ENCODE data around the gene IGFBP7. TPM values are rescaled to one million over a fixed set of nuclear protein-coding genes. Genes with fewer than 3 reads are reported as not detected.

The IGFBP7 gene
- total and polyA plus RNA-seq, 4 donors: 60.5 to 216 (median 205) TPM

DNA sequence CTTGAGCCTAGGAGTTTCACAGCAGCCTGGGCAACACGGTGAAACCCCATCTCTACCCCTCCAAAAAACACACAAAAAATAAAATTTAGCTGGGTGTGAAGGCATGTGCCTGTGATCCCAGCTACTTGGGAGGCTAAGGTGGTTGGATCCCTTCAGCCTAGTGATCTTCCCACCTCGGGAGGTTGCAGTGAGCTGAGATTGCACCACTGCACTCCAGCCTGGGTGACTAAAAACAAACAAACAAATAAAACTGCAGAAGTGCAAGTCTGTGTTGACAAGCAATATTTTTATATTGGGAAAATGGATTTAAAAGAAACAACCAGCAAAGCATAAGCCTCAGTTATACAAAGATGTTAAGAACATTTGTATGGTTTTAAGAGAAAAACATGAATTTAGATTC lies 46.1 kb downstream of the IGFBP7 start (continued):
- TF ChIP-seq, protein P1, sequence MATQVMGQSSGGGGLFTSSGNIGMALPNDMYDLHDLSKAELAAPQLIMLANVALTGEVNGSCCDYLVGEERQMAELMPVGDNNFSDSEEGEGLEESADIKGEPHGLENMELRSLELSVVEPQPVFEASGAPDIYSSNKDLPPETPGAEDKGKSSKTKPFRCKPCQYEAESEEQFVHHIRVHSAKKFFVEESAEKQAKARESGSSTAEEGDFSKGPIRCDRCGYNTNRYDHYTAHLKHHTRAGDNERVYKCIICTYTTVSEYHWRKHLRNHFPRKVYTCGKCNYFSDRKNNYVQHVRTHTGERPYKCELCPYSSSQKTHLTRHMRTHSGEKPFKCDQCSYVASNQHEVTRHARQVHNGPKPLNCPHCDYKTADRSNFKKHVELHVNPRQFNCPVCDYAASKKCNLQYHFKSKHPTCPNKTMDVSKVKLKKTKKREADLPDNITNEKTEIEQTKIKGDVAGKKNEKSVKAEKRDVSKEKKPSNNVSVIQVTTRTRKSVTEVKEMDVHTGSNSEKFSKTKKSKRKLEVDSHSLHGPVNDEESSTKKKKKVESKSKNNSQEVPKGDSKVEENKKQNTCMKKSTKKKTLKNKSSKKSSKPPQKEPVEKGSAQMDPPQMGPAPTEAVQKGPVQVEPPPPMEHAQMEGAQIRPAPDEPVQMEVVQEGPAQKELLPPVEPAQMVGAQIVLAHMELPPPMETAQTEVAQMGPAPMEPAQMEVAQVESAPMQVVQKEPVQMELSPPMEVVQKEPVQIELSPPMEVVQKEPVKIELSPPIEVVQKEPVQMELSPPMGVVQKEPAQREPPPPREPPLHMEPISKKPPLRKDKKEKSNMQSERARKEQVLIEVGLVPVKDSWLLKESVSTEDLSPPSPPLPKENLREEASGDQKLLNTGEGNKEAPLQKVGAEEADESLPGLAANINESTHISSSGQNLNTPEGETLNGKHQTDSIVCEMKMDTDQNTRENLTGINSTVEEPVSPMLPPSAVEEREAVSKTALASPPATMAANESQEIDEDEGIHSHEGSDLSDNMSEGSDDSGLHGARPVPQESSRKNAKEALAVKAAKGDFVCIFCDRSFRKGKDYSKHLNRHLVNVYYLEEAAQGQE (IDR thresholded peaks at IDR 0.05): no peak
- TF ChIP-seq, protein P2, sequence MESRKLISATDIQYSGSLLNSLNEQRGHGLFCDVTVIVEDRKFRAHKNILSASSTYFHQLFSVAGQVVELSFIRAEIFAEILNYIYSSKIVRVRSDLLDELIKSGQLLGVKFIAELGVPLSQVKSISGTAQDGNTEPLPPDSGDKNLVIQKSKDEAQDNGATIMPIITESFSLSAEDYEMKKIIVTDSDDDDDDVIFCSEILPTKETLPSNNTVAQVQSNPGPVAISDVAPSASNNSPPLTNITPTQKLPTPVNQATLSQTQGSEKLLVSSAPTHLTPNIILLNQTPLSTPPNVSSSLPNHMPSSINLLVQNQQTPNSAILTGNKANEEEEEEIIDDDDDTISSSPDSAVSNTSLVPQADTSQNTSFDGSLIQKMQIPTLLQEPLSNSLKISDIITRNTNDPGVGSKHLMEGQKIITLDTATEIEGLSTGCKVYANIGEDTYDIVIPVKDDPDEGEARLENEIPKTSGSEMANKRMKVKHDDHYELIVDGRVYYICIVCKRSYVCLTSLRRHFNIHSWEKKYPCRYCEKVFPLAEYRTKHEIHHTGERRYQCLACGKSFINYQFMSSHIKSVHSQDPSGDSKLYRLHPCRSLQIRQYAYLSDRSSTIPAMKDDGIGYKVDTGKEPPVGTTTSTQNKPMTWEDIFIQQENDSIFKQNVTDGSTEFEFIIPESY (IDR thresholded peaks at IDR 0.05): no peak
- TF ChIP-seq FOXA2 (IDR thresholded peaks at IDR 0.05): no peak
- no peak for TF ChIP-seq RAD21 (IDR thresholded peaks at IDR 0.05)
- TF ChIP-seq JUND (IDR thresholded peaks at IDR 0.05): no peak
- TF ChIP-seq, protein P3, sequence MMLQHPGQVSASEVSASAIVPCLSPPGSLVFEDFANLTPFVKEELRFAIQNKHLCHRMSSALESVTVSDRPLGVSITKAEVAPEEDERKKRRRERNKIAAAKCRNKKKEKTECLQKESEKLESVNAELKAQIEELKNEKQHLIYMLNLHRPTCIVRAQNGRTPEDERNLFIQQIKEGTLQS (IDR thresholded peaks at IDR 0.05): no peak
- no peak for TF ChIP-seq RXRA (IDR thresholded peaks at IDR 0.05)

DNA sequence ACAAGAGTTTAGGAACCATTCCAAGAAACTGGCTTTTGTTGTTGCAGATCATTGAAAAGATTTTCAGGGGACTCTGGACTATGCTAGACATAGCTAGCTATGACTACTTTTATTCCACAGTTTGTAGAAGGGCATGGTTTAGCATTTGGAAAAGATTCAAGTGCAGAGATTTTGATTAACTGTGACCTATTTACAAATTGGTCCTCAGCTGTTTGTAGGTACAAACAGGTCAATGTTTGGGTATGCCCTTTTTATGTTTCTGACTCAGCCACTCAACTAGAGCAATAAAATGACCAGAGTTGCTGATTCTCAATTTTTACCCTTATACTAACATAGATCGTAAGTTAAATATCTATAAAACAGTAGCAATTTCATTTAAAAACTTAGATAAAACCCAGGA lies 46.7 kb downstream of the IGFBP7 start:
- TF ChIP-seq FOXA2 (IDR thresholded peaks at IDR 0.05) (no peak), RAD21 (IDR thresholded peaks at IDR 0.05) (no peak), JUND (IDR thresholded peaks at IDR 0.05) (no peak), GABPA (IDR thresholded peaks at IDR 0.05 in 1 of 2, conservative IDR thresholded peaks at IDR 0.05 in 1 of 2) (no peak), NR2F2 (IDR thresholded peaks at IDR 0.05) (no peak), FOXA1 (IDR thresholded peaks at IDR 0.05) (no peak), HNF4A (conservative IDR thresholded peaks at IDR 0.05) (no peak), YY1 (IDR thresholded peaks at IDR 0.05) (no peak), EGR1 (IDR thresholded peaks at IDR 0.05; ENCODE audit: low read depth in 2 of 2) (no peak), TAF1 (conservative IDR thresholded peaks at IDR 0.05) (no peak)
- TF ChIP-seq, protein P1 (IDR thresholded peaks at IDR 0.05): no peak
- TF ChIP-seq, protein P4, sequence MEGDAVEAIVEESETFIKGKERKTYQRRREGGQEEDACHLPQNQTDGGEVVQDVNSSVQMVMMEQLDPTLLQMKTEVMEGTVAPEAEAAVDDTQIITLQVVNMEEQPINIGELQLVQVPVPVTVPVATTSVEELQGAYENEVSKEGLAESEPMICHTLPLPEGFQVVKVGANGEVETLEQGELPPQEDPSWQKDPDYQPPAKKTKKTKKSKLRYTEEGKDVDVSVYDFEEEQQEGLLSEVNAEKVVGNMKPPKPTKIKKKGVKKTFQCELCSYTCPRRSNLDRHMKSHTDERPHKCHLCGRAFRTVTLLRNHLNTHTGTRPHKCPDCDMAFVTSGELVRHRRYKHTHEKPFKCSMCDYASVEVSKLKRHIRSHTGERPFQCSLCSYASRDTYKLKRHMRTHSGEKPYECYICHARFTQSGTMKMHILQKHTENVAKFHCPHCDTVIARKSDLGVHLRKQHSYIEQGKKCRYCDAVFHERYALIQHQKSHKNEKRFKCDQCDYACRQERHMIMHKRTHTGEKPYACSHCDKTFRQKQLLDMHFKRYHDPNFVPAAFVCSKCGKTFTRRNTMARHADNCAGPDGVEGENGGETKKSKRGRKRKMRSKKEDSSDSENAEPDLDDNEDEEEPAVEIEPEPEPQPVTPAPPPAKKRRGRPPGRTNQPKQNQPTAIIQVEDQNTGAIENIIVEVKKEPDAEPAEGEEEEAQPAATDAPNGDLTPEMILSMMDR (IDR thresholded peaks at IDR 0.05; ENCODE audit: low read depth, low read length, missing input control): no peak
- TF ChIP-seq, protein P2 (IDR thresholded peaks at IDR 0.05): no peak
- no peaks in the 10 kb centered on the region for H3K9me3 ChIP-seq (ENCODE audit: control insufficient read depth in 4 of 4, low read length in 3 of 4)
- no peak overlapping the region for H3K4me3 ChIP-seq (ENCODE audit: low read depth in 1 of 3, low read length in 3 of 3)
- DNase-seq (ENCODE audit: low spot score): no peak
- peaks cover 0 to 8% (median 3%) of the 10 kb centered on the region in 4 donors for H3K4me1 ChIP-seq (ENCODE audit: control insufficient read depth in 4 of 4, insufficient read depth in 4 of 4, low read length in 3 of 4)
- peak overlapping the region in 1 of 2 donors; percentile 54 for H3K27ac ChIP-seq (ENCODE audit: low read depth in 1 of 2, low read length in 2 of 2)
- 82% methylated on average over 1 of the region's 1 CpG for WGBS
- H3K27me3 ChIP-seq (ENCODE audit: control insufficient read depth in 4 of 4, insufficient read depth in 4 of 4, low read length in 3 of 4): no peaks in the 10 kb centered on the region
- H3K9ac ChIP-seq (ENCODE audit: low read depth in 1 of 2, low read length in 2 of 2): no peak overlapping the region
- no peaks in the 10 kb centered on the region for H3K36me3 ChIP-seq (ENCODE audit: control insufficient read depth in 4 of 4, insufficient read depth in 3 of 4, low read depth in 1 of 4, low read length in 3 of 4)

Measured in liver (tissue), 9 donors.